ENCODE measurements around the gene GRB10.

GRB10 gene

GRCh38 chr7:50822110-50822509 is 39.4 kb upstream of the GRB10 start:
- no peak overlapping the region for H3K18ac ChIP-seq (ENCODE audit: low read length)
- no peak overlapping the region for H2BK120ac ChIP-seq (ENCODE audit: low read depth, low read length)
- H3K27ac ChIP-seq (replicated peaks; ENCODE audit: low read length) = no peak overlapping the region
- H2BK12ac ChIP-seq (ENCODE audit: low read length) = no peak overlapping the region
- no peak overlapping the region for H3K14ac ChIP-seq (ENCODE audit: low read length)
- H2AK5ac ChIP-seq (ENCODE audit: low read depth, low read length) = no peak overlapping the region
- no peak overlapping the region for H3K23ac ChIP-seq (ENCODE audit: low read depth, low read length, poor library complexity)
- H3K4me1 ChIP-seq (ENCODE audit: control insufficient read depth in 2 of 2, insufficient read depth in 1 of 2, low read depth in 1 of 2, low read length in 2 of 2) = peaks cover 0 to 5% of the 10 kb centered on the region in 2 donors
- H3K4me3 ChIP-seq (ENCODE audit: low read length in 2 of 2) = no peak overlapping the region
- H4K91ac ChIP-seq (ENCODE audit: low read depth, low read length, poor library complexity) = no peak overlapping the region
- no CpG with 5 or more reads among the region's 5 CpGs for WGBS, 2 donors (ENCODE audit: extremely low coverage in 2 of 2, insufficient read length in 2 of 2, insufficient replicate concordance in 1 of 2)
- no peaks in the 10 kb centered on the region for H3K9me3 ChIP-seq (replicated peaks in 1 of 2; ENCODE audit: control insufficient read depth in 2 of 2, insufficient read depth in 1 of 2, low read depth in 1 of 2, low read length in 2 of 2)
- no peak for DNase-seq (ENCODE audit: low spot score)
- H3K27me3 ChIP-seq (ENCODE audit: control insufficient read depth in 3 of 3, insufficient read depth in 3 of 3, low read depth in 1 of 3, low read length in 3 of 3) = no peaks in the 10 kb centered on the region
- H3K9ac ChIP-seq (ENCODE audit: low read depth, low read length, poor library complexity) = no peak overlapping the region
- H4K8ac ChIP-seq (ENCODE audit: low read depth, low read length) = no peak overlapping the region
- H3K4ac ChIP-seq (ENCODE audit: low read length) = no peak overlapping the region
- H3K36me3 ChIP-seq (replicated peaks in 1 of 2; ENCODE audit: control insufficient read depth in 2 of 2, insufficient read depth in 2 of 2, low read length in 2 of 2) = no peaks in the 10 kb centered on the region
- H3K79me1 ChIP-seq (ENCODE audit: low read depth, low read length) = no peaks in the 10 kb centered on the region
- no peak overlapping the region for H2BK5ac ChIP-seq (ENCODE audit: low read length)
- no peak overlapping the region for H3K4me2 ChIP-seq (ENCODE audit: insufficient read depth, low read length, poor library complexity, severe bottlenecking)
- H2BK15ac ChIP-seq (ENCODE audit: low read length) = no peak overlapping the region
- H2AFZ ChIP-seq (ENCODE audit: low read length) = peak overlapping the region; percentile 36

DNA sequence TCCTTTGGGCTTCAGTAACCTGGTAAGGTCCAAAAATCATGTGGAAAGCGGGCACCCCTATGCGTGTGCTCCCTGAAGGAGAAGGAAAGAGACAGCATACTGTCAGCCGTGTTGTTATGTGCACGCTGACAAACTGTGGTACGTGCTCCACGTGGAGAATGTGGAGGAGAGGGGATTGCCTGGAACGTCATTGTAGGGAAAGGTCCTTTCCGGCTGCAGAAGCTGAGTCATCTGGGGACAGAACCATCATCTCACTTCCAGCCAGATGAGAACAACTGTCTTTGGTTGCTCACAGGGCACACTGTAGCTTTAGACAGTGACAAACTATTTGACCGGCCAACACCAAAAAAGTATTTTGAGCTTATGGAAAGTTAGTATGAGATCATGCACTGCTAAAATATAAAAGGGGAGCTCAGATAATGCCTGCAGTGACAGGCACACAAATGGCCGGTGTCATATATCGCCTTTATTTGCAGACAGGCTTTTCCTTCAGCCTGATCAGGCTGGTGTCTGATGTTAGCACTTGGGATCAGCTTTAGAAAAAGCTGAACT is 38.8 kb upstream of the GRB10 start:
- H2BK5ac ChIP-seq (ENCODE audit: low read length) = no peak overlapping the region
- no peak overlapping the region for H4K91ac ChIP-seq (ENCODE audit: low read depth, low read length, poor library complexity)
- H3K23ac ChIP-seq (ENCODE audit: low read depth, low read length, poor library complexity) = no peak overlapping the region
- H3K4me3 ChIP-seq (ENCODE audit: low read length in 2 of 2) = no peak overlapping the region
- no peak overlapping the region for H3K14ac ChIP-seq (ENCODE audit: low read length)
- DNase-seq (ENCODE audit: low spot score) = no peak
- H2BK15ac ChIP-seq (ENCODE audit: low read length) = no peak overlapping the region
- no peak overlapping the region for H2BK12ac ChIP-seq (ENCODE audit: low read length)
- no peaks in the 10 kb centered on the region for H3K79me1 ChIP-seq (ENCODE audit: low read depth, low read length)
- H3K4me2 ChIP-seq (ENCODE audit: insufficient read depth, low read length, poor library complexity, severe bottlenecking) = no peak overlapping the region
- no peak overlapping the region for H4K8ac ChIP-seq (ENCODE audit: low read depth, low read length)
- no peak overlapping the region for H3K27ac ChIP-seq (replicated peaks; ENCODE audit: low read length)
- no peak overlapping the region for H2BK120ac ChIP-seq (ENCODE audit: low read depth, low read length)
- peak overlapping the region; percentile 38 for H3K18ac ChIP-seq (ENCODE audit: low read length)
- no peak overlapping the region for H3K4ac ChIP-seq (ENCODE audit: low read length)
- no peaks in the 10 kb centered on the region for H3K9me3 ChIP-seq (replicated peaks in 1 of 2; ENCODE audit: control insufficient read depth in 2 of 2, insufficient read depth in 1 of 2, low read depth in 1 of 2, low read length in 2 of 2)
- no peaks in the 10 kb centered on the region for H3K27me3 ChIP-seq (ENCODE audit: control insufficient read depth in 3 of 3, insufficient read depth in 3 of 3, low read depth in 1 of 3, low read length in 3 of 3)
- no peak overlapping the region for H3K9ac ChIP-seq (ENCODE audit: low read depth, low read length, poor library complexity)
- no peaks in the 10 kb centered on the region for H3K36me3 ChIP-seq (replicated peaks in 1 of 2; ENCODE audit: control insufficient read depth in 2 of 2, insufficient read depth in 2 of 2, low read length in 2 of 2)
- no peak overlapping the region for H2AK5ac ChIP-seq (ENCODE audit: low read depth, low read length)
- H2AFZ ChIP-seq (ENCODE audit: low read length) = peak overlapping the region; percentile 36
- H3K4me1 ChIP-seq (ENCODE audit: control insufficient read depth in 2 of 2, insufficient read depth in 1 of 2, low read depth in 1 of 2, low read length in 2 of 2) = peaks cover 0 to 5% of the 10 kb centered on the region in 2 donors
- whole genome bisulfite sequencing, 2 donors (ENCODE audit: extremely low coverage in 2 of 2, insufficient read length in 2 of 2, insufficient replicate concordance in 1 of 2) = no CpG with 5 or more reads among the region's 11 CpGs

GRCh38 chr7:50818324-50818723 is 35.6 kb upstream of the GRB10 start:
- no peak overlapping the region for H3K18ac ChIP-seq (ENCODE audit: low read length)
- H3K9ac ChIP-seq (ENCODE audit: low read depth, low read length, poor library complexity) = no peak overlapping the region
- WGBS, 2 donors (ENCODE audit: extremely low coverage in 2 of 2, insufficient read length in 2 of 2, insufficient replicate concordance in 1 of 2) = no CpG with 5 or more reads among the region's 6 CpGs
- no peaks in the 10 kb centered on the region for H3K36me3 ChIP-seq (replicated peaks in 1 of 2; ENCODE audit: control insufficient read depth in 2 of 2, insufficient read depth in 2 of 2, low read length in 2 of 2)
- H2BK5ac ChIP-seq (ENCODE audit: low read length) = no peak overlapping the region
- H2AK5ac ChIP-seq (ENCODE audit: low read depth, low read length) = no peak overlapping the region
- H3K79me1 ChIP-seq (ENCODE audit: low read depth, low read length) = no peaks in the 10 kb centered on the region
- peaks cover 0 to 7% of the 10 kb centered on the region in 2 donors for H3K4me1 ChIP-seq (ENCODE audit: control insufficient read depth in 2 of 2, insufficient read depth in 1 of 2, low read depth in 1 of 2, low read length in 2 of 2)
- no peak overlapping the region for H3K27ac ChIP-seq (replicated peaks; ENCODE audit: low read length)
- no peak overlapping the region for H2BK12ac ChIP-seq (ENCODE audit: low read length)
- H3K14ac ChIP-seq (ENCODE audit: low read length) = no peak overlapping the region
- no peak overlapping the region for H3K4ac ChIP-seq (ENCODE audit: low read length)
- no peak overlapping the region for H3K23ac ChIP-seq (ENCODE audit: low read depth, low read length, poor library complexity)
- no peak overlapping the region for H4K91ac ChIP-seq (ENCODE audit: low read depth, low read length, poor library complexity)
- no peaks in the 10 kb centered on the region for H3K9me3 ChIP-seq (replicated peaks in 1 of 2; ENCODE audit: control insufficient read depth in 2 of 2, insufficient read depth in 1 of 2, low read depth in 1 of 2, low read length in 2 of 2)
- DNase-seq (ENCODE audit: low spot score) = no peak
- no peak overlapping the region for H4K8ac ChIP-seq (ENCODE audit: low read depth, low read length)
- H2BK15ac ChIP-seq (ENCODE audit: low read length) = no peak overlapping the region
- no peak overlapping the region for H2BK120ac ChIP-seq (ENCODE audit: low read depth, low read length)
- no peak overlapping the region for H3K4me2 ChIP-seq (ENCODE audit: insufficient read depth, low read length, poor library complexity, severe bottlenecking)
- H3K4me3 ChIP-seq (ENCODE audit: low read length in 2 of 2) = no peak overlapping the region
- H2AFZ ChIP-seq (ENCODE audit: low read length) = no peak overlapping the region
- H3K27me3 ChIP-seq (ENCODE audit: control insufficient read depth in 3 of 3, insufficient read depth in 3 of 3, low read depth in 1 of 3, low read length in 3 of 3) = no peaks in the 10 kb centered on the region

- Histone ChIP-seq H2BK15ac (ENCODE audit: low read length) (no peak overlapping the region), H2BK5ac (ENCODE audit: low read length) (no peak overlapping the region), H3K18ac (ENCODE audit: low read length) (no peak overlapping the region), H2AFZ (ENCODE audit: low read length) (no peak overlapping the region), H3K4ac (ENCODE audit: low read length) (no peak overlapping the region), H2BK120ac (ENCODE audit: low read depth, low read length) (no peak overlapping the region), H3K14ac (ENCODE audit: low read length) (no peak overlapping the region), H3K27ac (replicated peaks; ENCODE audit: low read length) (no peak overlapping the region), H4K8ac (ENCODE audit: low read depth, low read length) (no peak overlapping the region), H3K79me1 (ENCODE audit: low read depth, low read length) (no peaks in the 10 kb centered on the region), H3K4me3 (ENCODE audit: low read length in 2 of 2) (no peak overlapping the region), H3K27me3 (ENCODE audit: control insufficient read depth in 3 of 3, insufficient read depth in 3 of 3, low read depth in 1 of 3, low read length in 3 of 3) (no peaks in the 10 kb centered on the region), H3K4me2 (ENCODE audit: insufficient read depth, low read length, poor library complexity, severe bottlenecking) (no peak overlapping the region), H3K9ac (ENCODE audit: low read depth, low read length, poor library complexity) (no peak overlapping the region), H2BK12ac (ENCODE audit: low read length) (no peak overlapping the region), H3K9me3 (replicated peaks in 1 of 2; ENCODE audit: control insufficient read depth in 2 of 2, insufficient read depth in 1 of 2, low read depth in 1 of 2, low read length in 2 of 2) (no peaks in the 10 kb centered on the region), H3K36me3 (replicated peaks in 1 of 2; ENCODE audit: control insufficient read depth in 2 of 2, insufficient read depth in 2 of 2, low read length in 2 of 2) (no peaks in the 10 kb centered on the region), H3K23ac (ENCODE audit: low read depth, low read length, poor library complexity) (no peak overlapping the region), H2AK5ac (ENCODE audit: low read depth, low read length) (no peak overlapping the region), H3K4me1 (ENCODE audit: control insufficient read depth in 2 of 2, insufficient read depth in 1 of 2, low read depth in 1 of 2, low read length in 2 of 2) (peaks cover 0 to 7% of the 10 kb centered on the region in 2 donors), H4K91ac (ENCODE audit: low read depth, low read length, poor library complexity) (no peak overlapping the region)
- no peak for DNase-seq (ENCODE audit: low spot score)
- WGBS, 2 donors (ENCODE audit: extremely low coverage in 2 of 2, insufficient read length in 2 of 2, insufficient replicate concordance in 1 of 2) = no CpG with 5 or more reads among the region's 1 CpG
These were observed 34.9 kb upstream of the GRB10 start for GRCh38 chr7:50817561-50817960.
